GM18870 (cell line): Measurements from ENCODE around the gene HTT.
"Not testable (repeated sequence)": the region's sequence is repeated elsewhere in the genome, so short reads cannot be mapped to it uniquely, and the experiment has no call there.

Experiments used
- ATAC-seq: cut with Tn5 transposase; IDR thresholded peaks from one replicate; pipeline ENCODE4 v1.9.1; 2021; ENCODE audit warnings: moderate library complexity; ENCODE audit not compliant: unreplicated experiment

HTT gene

DNA sequence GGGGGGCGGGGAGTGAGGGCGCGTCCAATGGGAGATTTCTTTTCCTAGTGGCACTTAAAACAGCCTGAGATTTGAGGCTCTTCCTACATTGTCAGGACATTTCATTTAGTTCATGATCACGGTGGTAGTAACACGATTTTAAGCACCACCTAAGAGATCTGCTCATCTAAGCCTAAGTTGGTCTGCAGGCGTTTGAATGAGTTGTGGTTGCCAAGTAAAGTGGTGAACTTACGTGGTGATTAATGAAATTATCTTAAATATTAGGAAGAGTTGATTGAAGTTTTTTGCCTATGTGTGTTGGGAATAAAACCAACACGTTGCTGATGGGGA, 1.1 kb downstream of the HTT start:
- no peak for ATAC-seq

GRCh38 chr4:3077796-3078195, 3.3 kb downstream of the HTT start:
- no peak for ATAC-seq

GRCh38 chr4:3079694-3080123, 5.2 kb downstream of the HTT start:
- peak; percentile 30 for ATAC-seq

- no peak for ATAC-seq
These were observed 8.5 kb downstream of the HTT start for GRCh38 chr4:3082925-3083515.

- no peak for ATAC-seq
These were observed 9.3 kb downstream of the HTT start for GRCh38 chr4:3083732-3084131.

- no peak for ATAC-seq
These were observed 11.6 kb downstream of the HTT start for GRCh38 chr4:3085948-3086670.

- no peak for ATAC-seq
These were observed 12.8 kb downstream of the HTT start for GRCh38 chr4:3087115-3087797.

- ATAC-seq: no peak
These were observed 17.0 kb downstream of the HTT start for GRCh38 chr4:3091464-3091863.

DNA sequence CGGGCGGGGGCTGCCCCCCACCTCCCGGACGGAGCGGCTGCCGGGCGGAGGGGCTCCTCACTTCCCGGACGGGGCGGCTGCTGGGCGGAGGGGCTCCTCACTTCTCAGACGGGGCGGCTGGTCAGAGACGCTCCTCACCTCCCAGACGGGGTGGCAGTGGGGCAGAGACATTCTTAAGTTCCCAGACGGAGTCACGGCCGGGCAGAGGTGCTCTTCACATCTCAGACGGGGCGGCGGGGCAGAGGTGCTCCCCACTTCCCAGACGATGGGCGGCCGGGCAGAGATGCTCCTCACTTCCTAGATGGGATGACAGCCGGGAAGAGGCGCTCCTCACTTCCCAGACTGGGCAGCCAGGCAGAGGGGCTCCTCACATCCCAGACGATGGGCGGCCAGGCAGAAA, 20.2 kb downstream of the HTT start:
- not testable (repeated sequence) for ATAC-seq

DNA sequence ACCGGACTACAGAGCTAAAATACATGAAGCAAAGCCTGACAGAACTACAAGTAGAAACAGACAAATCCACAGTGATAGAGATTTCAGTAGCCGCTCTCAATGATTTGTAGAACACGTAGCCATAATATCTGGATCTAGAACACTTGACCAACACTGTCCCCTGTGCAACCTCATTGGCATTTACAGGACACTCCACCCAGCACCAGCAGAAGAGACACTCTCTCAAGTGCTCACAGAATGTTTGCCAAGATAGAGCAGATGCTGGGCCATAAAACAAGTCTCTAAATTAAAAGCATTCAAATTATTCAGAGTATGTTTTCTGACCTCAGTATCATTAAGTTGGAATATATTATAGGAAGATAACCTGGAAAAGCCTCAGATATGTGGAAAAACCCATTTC, 21.7 kb downstream of the HTT start:
- no peak for ATAC-seq

GRCh38 chr4:3098346-3098745, 23.9 kb downstream of the HTT start:
- no peak for ATAC-seq

GRCh38 chr4:3106339-3107186, 32.1 kb downstream of the HTT start:
- ATAC-seq: peak; percentile 59

DNA sequence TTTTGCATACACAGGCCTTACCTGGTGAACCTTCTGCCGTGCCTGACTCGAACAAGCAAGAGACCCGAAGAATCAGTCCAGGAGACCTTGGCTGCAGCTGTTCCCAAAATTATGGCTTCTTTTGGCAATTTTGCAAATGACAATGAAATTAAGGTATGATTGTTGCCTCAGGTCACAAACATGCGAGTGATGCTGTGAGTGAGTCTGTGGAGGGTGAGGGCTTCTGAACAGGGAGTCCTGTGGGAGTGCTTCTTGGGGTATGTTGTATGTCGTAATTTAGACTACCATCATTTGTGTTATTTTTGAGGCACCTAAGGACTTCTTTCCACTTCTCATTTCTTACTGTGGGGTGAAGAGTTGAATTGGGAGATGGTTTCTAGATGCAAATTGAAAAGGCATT, 32.8 kb downstream of the HTT start:
- ATAC-seq: no peak

DNA sequence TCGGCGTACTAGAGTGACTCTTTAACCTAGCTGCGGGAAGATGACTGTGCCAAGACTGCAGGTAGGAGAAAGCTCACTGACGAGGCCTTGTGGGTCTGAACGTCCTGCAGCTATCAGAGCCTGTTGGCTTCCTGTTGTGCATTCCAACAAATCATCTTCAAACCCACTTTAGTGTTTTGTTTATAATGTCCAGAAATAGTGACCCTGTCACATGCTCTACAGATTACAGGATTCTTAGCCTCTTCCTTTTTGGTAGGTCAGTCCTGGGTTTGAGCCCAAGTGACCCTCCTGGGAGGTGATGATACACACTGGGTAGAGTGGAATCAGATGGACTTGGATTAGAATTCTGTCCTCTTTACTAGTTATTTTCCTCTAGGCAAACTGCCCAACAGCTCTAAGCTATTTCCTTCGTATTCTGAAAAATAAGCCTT, 33.2 kb downstream of the HTT start:
- no peak for ATAC-seq

- ATAC-seq: no peak
These were observed 33.7 kb downstream of the HTT start for GRCh38 chr4:3108211-3108610.

GRCh38 chr4:3111461-3111860, 37.0 kb downstream of the HTT start:
- ATAC-seq: no peak

GRCh38 chr4:3112201-3112600, 37.7 kb downstream of the HTT start:
- no peak for ATAC-seq

DNA sequence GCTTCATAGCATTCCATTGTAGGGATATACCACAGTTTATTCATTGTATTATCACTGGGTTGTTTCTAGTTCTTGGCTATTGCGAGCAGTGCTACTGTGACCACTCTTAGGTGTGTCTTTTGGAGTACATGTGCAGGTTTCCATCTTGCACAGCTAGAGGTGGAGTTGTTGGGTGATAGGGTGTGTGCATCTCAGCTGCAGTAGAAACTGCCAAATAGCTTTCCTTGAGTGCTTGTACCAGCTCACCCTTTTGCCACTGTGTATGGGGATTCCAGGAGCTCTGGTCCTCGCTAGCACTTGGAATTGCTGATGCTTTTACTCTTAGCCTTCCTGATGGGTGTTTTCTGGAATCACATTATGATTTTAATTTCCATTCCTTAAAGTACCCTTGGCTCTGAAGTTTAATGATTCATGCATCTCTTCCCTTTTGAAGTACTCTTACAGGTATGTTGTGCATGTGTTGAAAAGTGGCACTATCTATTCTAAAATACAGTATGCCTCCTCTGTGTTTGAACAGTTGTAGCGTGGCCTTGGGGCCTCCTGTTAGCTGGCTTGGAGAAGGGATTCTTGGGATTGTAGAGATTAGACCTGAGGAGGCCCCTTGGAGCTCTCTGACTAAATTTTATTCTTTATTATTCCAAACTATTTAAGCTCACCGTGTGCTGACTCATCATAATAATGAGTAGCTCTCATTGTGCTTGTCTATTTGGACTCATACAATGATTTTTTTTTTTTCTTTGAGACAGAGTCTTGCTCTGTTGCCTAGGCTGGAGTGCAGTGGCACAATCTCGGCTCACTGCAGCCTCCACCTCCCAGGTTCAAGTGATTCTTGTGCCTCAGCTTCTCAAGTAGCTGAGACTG, 38.4 kb downstream of the HTT start:
- no peak for ATAC-seq

GRCh38 chr4:3114377-3114776, 39.9 kb downstream of the HTT start:
- no peak for ATAC-seq

GRCh38 chr4:3115637-3116270, 41.3 kb downstream of the HTT start:
- ATAC-seq: no peak
